Measurements from ENCODE around the gene AFP.

The AFP gene

GRCh38 chr4:73418677-73419076 lies 17.3 kb upstream of the AFP start:
- no peak for TF ChIP-seq EZH2phosphoT487 (conservative IDR thresholded peaks at IDR 0.05; ENCODE audit: low read length)
- TF ChIP-seq, protein P1, sequence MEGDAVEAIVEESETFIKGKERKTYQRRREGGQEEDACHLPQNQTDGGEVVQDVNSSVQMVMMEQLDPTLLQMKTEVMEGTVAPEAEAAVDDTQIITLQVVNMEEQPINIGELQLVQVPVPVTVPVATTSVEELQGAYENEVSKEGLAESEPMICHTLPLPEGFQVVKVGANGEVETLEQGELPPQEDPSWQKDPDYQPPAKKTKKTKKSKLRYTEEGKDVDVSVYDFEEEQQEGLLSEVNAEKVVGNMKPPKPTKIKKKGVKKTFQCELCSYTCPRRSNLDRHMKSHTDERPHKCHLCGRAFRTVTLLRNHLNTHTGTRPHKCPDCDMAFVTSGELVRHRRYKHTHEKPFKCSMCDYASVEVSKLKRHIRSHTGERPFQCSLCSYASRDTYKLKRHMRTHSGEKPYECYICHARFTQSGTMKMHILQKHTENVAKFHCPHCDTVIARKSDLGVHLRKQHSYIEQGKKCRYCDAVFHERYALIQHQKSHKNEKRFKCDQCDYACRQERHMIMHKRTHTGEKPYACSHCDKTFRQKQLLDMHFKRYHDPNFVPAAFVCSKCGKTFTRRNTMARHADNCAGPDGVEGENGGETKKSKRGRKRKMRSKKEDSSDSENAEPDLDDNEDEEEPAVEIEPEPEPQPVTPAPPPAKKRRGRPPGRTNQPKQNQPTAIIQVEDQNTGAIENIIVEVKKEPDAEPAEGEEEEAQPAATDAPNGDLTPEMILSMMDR (IDR thresholded peaks at IDR 0.05; ENCODE audit: insufficient read depth, low read length, poor library complexity, severe bottlenecking): no peak
- H3F3A ChIP-seq (ENCODE audit: insufficient read depth): no peaks in the 10 kb centered on the region
- no peaks in the 10 kb centered on the region for H3K9me3 ChIP-seq (ENCODE audit: insufficient read depth, low read length)
- H3K9ac ChIP-seq (ENCODE audit: low read length): no peak overlapping the region
- no peak overlapping the region for H3K27ac ChIP-seq (ENCODE audit: low read depth, low read length)
- H3K27me3 ChIP-seq (ENCODE audit: low read length): no peaks in the 10 kb centered on the region
- no peaks in the 10 kb centered on the region for H3K9me2 ChIP-seq (replicated peaks; ENCODE audit: insufficient read depth, low read length)
- no peaks in the 10 kb centered on the region for H3K36me3 ChIP-seq (ENCODE audit: low read length)
- no peaks in the 10 kb centered on the region for H3K79me2 ChIP-seq (ENCODE audit: insufficient read depth, low read length)
- no peaks in the 10 kb centered on the region for H4K20me1 ChIP-seq (ENCODE audit: low read depth, low read length)
- no peak overlapping the region for H3K4me2 ChIP-seq (ENCODE audit: low read depth, low read length, poor library complexity, severe bottlenecking)
- no peak overlapping the region for H3K4me3 ChIP-seq (ENCODE audit: insufficient read depth, low read length, poor library complexity, severe bottlenecking)
- no peak overlapping the region for H2AFZ ChIP-seq (ENCODE audit: low read depth, low read length, severe bottlenecking)

DNA sequence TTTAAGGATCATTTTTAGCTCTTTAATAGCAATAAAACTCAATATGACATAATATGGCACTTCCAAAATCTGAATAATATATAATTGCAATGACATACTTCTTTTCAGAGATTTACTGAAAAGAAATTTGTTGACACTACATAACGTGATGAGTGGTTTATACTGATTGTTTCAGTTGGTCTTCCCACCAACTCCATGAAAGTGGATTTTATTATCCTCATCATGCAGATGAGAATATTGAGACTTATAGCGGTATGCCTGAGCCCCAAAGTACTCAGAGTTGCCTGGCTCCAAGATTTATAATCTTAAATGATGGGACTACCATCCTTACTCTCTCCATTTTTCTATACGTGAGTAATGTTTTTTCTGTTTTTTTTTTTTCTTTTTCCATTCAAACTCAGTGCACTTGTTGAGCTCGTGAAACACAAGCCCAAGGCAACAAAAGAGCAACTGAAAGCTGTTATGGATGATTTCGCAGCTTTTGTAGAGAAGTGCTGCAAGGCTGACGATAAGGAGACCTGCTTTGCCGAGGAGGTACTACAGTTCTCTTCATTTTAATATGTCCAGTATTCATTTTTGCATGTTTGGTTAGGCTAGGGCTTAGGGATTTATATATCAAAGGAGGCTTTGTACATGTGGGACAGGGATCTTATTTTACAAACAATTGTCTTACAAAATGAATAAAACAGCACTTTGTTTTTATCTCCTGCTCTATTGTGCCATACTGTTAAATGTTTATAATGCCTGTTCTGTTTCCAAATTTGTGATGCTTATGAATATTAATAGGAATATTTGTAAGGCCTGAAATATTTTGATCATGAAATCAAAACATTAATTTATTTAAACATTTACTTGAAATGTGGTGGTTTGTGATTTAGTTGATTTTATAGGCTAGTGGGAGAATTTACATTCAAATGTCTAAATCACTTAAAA lies 16.6 kb upstream of the AFP start:
- H3K9me2 ChIP-seq (replicated peaks; ENCODE audit: insufficient read depth, low read length): no peaks in the 10 kb centered on the region
- TF ChIP-seq, protein P1 (IDR thresholded peaks at IDR 0.05; ENCODE audit: insufficient read depth, low read length, poor library complexity, severe bottlenecking): no peak
- TF ChIP-seq EZH2phosphoT487 (conservative IDR thresholded peaks at IDR 0.05; ENCODE audit: low read length): no peak
- no peaks in the 10 kb centered on the region for H3F3A ChIP-seq (ENCODE audit: insufficient read depth)
- H4K20me1 ChIP-seq (ENCODE audit: low read depth, low read length): no peaks in the 10 kb centered on the region
- no peak overlapping the region for H3K9ac ChIP-seq (ENCODE audit: low read length)
- no peak overlapping the region for H2AFZ ChIP-seq (ENCODE audit: low read depth, low read length, severe bottlenecking)
- H3K4me2 ChIP-seq (ENCODE audit: low read depth, low read length, poor library complexity, severe bottlenecking): no peak overlapping the region
- H3K27ac ChIP-seq (ENCODE audit: low read depth, low read length): no peak overlapping the region
- no peaks in the 10 kb centered on the region for H3K9me3 ChIP-seq (ENCODE audit: insufficient read depth, low read length)
- H3K4me3 ChIP-seq (ENCODE audit: insufficient read depth, low read length, poor library complexity, severe bottlenecking): no peak overlapping the region
- H3K36me3 ChIP-seq (ENCODE audit: low read length): no peaks in the 10 kb centered on the region
- no peaks in the 10 kb centered on the region for H3K79me2 ChIP-seq (ENCODE audit: insufficient read depth, low read length)
- H3K27me3 ChIP-seq (ENCODE audit: low read length): no peaks in the 10 kb centered on the region

- TF ChIP-seq EZH2phosphoT487 (conservative IDR thresholded peaks at IDR 0.05; ENCODE audit: low read length): no peak
- TF ChIP-seq, protein P1 (IDR thresholded peaks at IDR 0.05; ENCODE audit: insufficient read depth, low read length, poor library complexity, severe bottlenecking): no peak
- H3K36me3 ChIP-seq (ENCODE audit: low read length): no peaks in the 10 kb centered on the region
- H3K4me3 ChIP-seq (ENCODE audit: insufficient read depth, low read length, poor library complexity, severe bottlenecking): no peak overlapping the region
- no peaks in the 10 kb centered on the region for H3K79me2 ChIP-seq (ENCODE audit: insufficient read depth, low read length)
- no peak overlapping the region for H3K4me2 ChIP-seq (ENCODE audit: low read depth, low read length, poor library complexity, severe bottlenecking)
- no peaks in the 10 kb centered on the region for H3K9me2 ChIP-seq (replicated peaks; ENCODE audit: insufficient read depth, low read length)
- no peak overlapping the region for H2AFZ ChIP-seq (ENCODE audit: low read depth, low read length, severe bottlenecking)
- H3K27ac ChIP-seq (ENCODE audit: low read depth, low read length): no peak overlapping the region
- no peaks in the 10 kb centered on the region for H3K27me3 ChIP-seq (ENCODE audit: low read length)
- H4K20me1 ChIP-seq (ENCODE audit: low read depth, low read length): no peaks in the 10 kb centered on the region
- no peaks in the 10 kb centered on the region for H3K9me3 ChIP-seq (ENCODE audit: insufficient read depth, low read length)
- H3K9ac ChIP-seq (ENCODE audit: low read length): no peak overlapping the region
- no peaks in the 10 kb centered on the region for H3F3A ChIP-seq (ENCODE audit: insufficient read depth)
Measured at GRCh38 chr4:73420615-73421014, 15.4 kb upstream of the AFP start.
